Small intestine (tissue), 7 donors: ENCODE results near the gene CRYBG1. TPM values are rescaled to one million over a fixed set of nuclear protein-coding genes. Genes with fewer than 3 reads are reported as not detected.

Experiments
- DNase-seq, 2 donors: peaks; one replicate each; pipeline versions ENCODE4 v3.0.0 to v3.0.0-alpha.2; 2013
- FAIRE-seq: peaks from 2 replicates; lab custom pipeline; 2012; peaks lifted over from hg19 to GRCh38; lab: Jason Lieb, UNC
- H3K27ac ChIP-seq, 3 donors: one replicate each; pipeline ENCODE4 v1.5.1; 2013; ENCODE audit warnings: low read length in 2 of 3, mild to moderate bottlenecking in 2 of 3, control low read depth in 1 of 3, inconsistent platforms in 1 of 3, low read depth in 1 of 3, moderate library complexity in 1 of 3
- H3K27me3 ChIP-seq, 3 donors: one replicate each; pipeline ENCODE4 v1.6.1; 2013; ENCODE audit warnings: low read length in 3 of 3, inconsistent platforms in 1 of 3; ENCODE audit not compliant: control insufficient read depth in 3 of 3, insufficient read depth in 3 of 3
- H3K36me3 ChIP-seq, 3 donors: one replicate each; pipeline ENCODE4 v1.6.1; 2013; ENCODE audit warnings: low read length in 3 of 3, inconsistent platforms in 1 of 3, low read depth in 1 of 3, mild to moderate bottlenecking in 1 of 3, moderate library complexity in 1 of 3; ENCODE audit not compliant: control insufficient read depth in 3 of 3, insufficient read depth in 2 of 3
- H3K4me1 ChIP-seq, 3 donors: one replicate each; pipeline ENCODE4 v1.6.1; 2013; ENCODE audit warnings: low read length in 2 of 3, inconsistent platforms in 1 of 3, low read depth in 1 of 3, mild to moderate bottlenecking in 1 of 3, moderate library complexity in 1 of 3; ENCODE audit not compliant: control insufficient read depth in 3 of 3, insufficient read depth in 2 of 3
- H3K4me3 ChIP-seq, 3 donors: one replicate each; pipeline ENCODE4 v1.5.1; 2013; ENCODE audit warnings: low read length in 3 of 3, control low read depth in 1 of 3, inconsistent platforms in 1 of 3, low read depth in 1 of 3, mild to moderate bottlenecking in 1 of 3, moderate library complexity in 1 of 3
- H3K9me3 ChIP-seq, 2 donors: one replicate each; pipeline ENCODE4 v1.6.1; 2013; ENCODE audit warnings: low read depth in 1 of 2, low read length in 1 of 2; ENCODE audit not compliant: control insufficient read depth in 2 of 2, insufficient read depth in 1 of 2
- WGBS, 3 donors: extraction: QIAGEN DNeasy Blood & Tissue Kit; methylation state at CpG; one replicate each; pipeline ENCODE4 v1.1.7; 2013; 5-methylcytosine and 5-hydroxymethylcytosine counted together
- polyA plus RNA-seq, 4 donors: library from polyadenylated mRNA; stranded (reverse) in 3 of 4; unstranded in 1 of 4; fragments of 200-250 nt in 3 of 4; fragments of 120-200 nt in 1 of 4; gene quantifications; one replicate each; pipeline versions ENCODE4 v1.2.1 to v1.2.3, GENCODE V29; 2013
- donor health status: healthy with polysubstance abuse.
- donor health status: control.
- donor health status: control.
- donor health status: Bipolar disorder and iron deficiency.
- donor health status: healthy.

The CRYBG1 gene
- polyA plus RNA-seq, 4 donors, result 13.2 to 33.9 (median 23.6) TPM

- Histone ChIP-seq H3K9me3 (no peaks in the 10 kb centered on the region), H3K27ac (no peak overlapping the region), H3K36me3 (no peaks in the 10 kb centered on the region), H3K4me1 (peaks cover 0 to 6% (median 0%) of the 10 kb centered on the region in 3 donors), H3K27me3 (no peaks in the 10 kb centered on the region), H3K4me3 (no peak overlapping the region)
- FAIRE-seq (no peak), DNase-seq (no peak)
- WGBS, 3 donors, result 29 to 74% (median 69%) methylated on average over 1 of the region's 1 CpG
Measured at GRCh38 chr6:106380407-106380806, 19.9 kb downstream of the CRYBG1 start.

- no peak overlapping the region for H3K4me3 ChIP-seq
- H3K27me3 ChIP-seq, result no peaks in the 10 kb centered on the region
- no peaks in the 10 kb centered on the region for H3K9me3 ChIP-seq
- DNase-seq (no peak), FAIRE-seq (no peak)
- H3K27ac ChIP-seq, result no peak overlapping the region
- no peaks in the 10 kb centered on the region for H3K36me3 ChIP-seq
- 79 to 85% (median 85%) methylated on average over 1 of the region's 1 CpG for WGBS, 3 donors
- H3K4me1 ChIP-seq, result peaks cover 0 to 6% (median 0%) of the 10 kb centered on the region in 3 donors
Measured at GRCh38 chr6:106381223-106381622, 20.7 kb downstream of the CRYBG1 start.

- peaks cover 0 to 6% (median 0%) of the 10 kb centered on the region in 3 donors for H3K4me1 ChIP-seq
- no peak overlapping the region for H3K4me3 ChIP-seq
- H3K27me3 ChIP-seq, result no peaks in the 10 kb centered on the region
- FAIRE-seq, result no peak
- no peak overlapping the region for H3K27ac ChIP-seq
- WGBS, 3 donors, result 15 to 35% (median 16%) methylated on average over 1 of the region's 1 CpG
- H3K9me3 ChIP-seq, result peaks cover 0 to 3% of the 10 kb centered on the region in 2 donors
- peak in 1 of 2 donors; percentile 32 for DNase-seq
- H3K36me3 ChIP-seq, result no peaks in the 10 kb centered on the region
Measured at GRCh38 chr6:106381881-106382280, 21.4 kb downstream of the CRYBG1 start.

- Histone ChIP-seq H3K4me3 (no peak overlapping the region), H3K4me1 (peaks cover 0 to 6% (median 0%) of the 10 kb centered on the region in 3 donors), H3K36me3 (no peaks in the 10 kb centered on the region), H3K9me3 (peaks cover 0 to 3% of the 10 kb centered on the region in 2 donors), H3K27ac (no peak overlapping the region), H3K27me3 (no peaks in the 10 kb centered on the region)
- WGBS, 3 donors, result 63 to 86% (median 77%) methylated on average over 2 of the region's 2 CpGs
- DNase-seq (no peak), FAIRE-seq (no peak)
Measured at GRCh38 chr6:106383573-106383972, 23.1 kb downstream of the CRYBG1 start.

GRCh38 chr6:106385530-106385929, 25.0 kb downstream of the CRYBG1 start:
- H3K36me3 ChIP-seq, result no peaks in the 10 kb centered on the region
- no peak overlapping the region for H3K27ac ChIP-seq
- DNase-seq, result no peak
- no peak overlapping the region for H3K4me3 ChIP-seq
- 87 to 90% (median 87%) methylated on average over 6 of the region's 6 CpGs for WGBS, 3 donors
- peaks cover 0 to 6% (median 0%) of the 10 kb centered on the region in 3 donors for H3K4me1 ChIP-seq
- peaks cover 0 to 3% of the 10 kb centered on the region in 2 donors for H3K9me3 ChIP-seq
- H3K27me3 ChIP-seq, result no peaks in the 10 kb centered on the region
- FAIRE-seq, result no peak

- WGBS, 3 donors, result 82 to 85% (median 84%) methylated on average over 3 of the region's 3 CpGs
- DNase-seq (no peak), FAIRE-seq (no peak)
- no peak overlapping the region for H3K4me3 ChIP-seq
- H3K27me3 ChIP-seq, result no peaks in the 10 kb centered on the region
- H3K36me3 ChIP-seq, result no peaks in the 10 kb centered on the region
- H3K4me1 ChIP-seq, result no peaks in the 10 kb centered on the region
- H3K27ac ChIP-seq, result no peak overlapping the region
- H3K9me3 ChIP-seq, result peaks cover 0 to 3% of the 10 kb centered on the region in 2 donors
Measured at GRCh38 chr6:106387875-106388274, 27.4 kb downstream of the CRYBG1 start.

- Histone ChIP-seq H3K9me3 (peaks cover 0 to 3% of the 10 kb centered on the region in 2 donors), H3K36me3 (no peaks in the 10 kb centered on the region), H3K4me1 (no peaks in the 10 kb centered on the region), H3K4me3 (no peak overlapping the region), H3K27me3 (no peaks in the 10 kb centered on the region), H3K27ac (no peak overlapping the region)
- FAIRE-seq (no peak), DNase-seq (no peak)
- WGBS, 3 donors, result 36 to 71% (median 69%) methylated on average over 1 of the region's 1 CpG
Measured at GRCh38 chr6:106390088-106390487, 29.6 kb downstream of the CRYBG1 start.

GRCh38 chr6:106396426-106397220, 36.1 kb downstream of the CRYBG1 start:
- FAIRE-seq, result no peak
- Histone ChIP-seq H3K4me3 (no peak overlapping the region), H3K9me3 (no peaks in the 10 kb centered on the region), H3K27me3 (no peaks in the 10 kb centered on the region), H3K27ac (no peak overlapping the region), H3K36me3 (no peaks in the 10 kb centered on the region), H3K4me1 (peaks cover 0 to 3% (median 0%) of the 10 kb centered on the region in 3 donors)
- WGBS, 3 donors, result 81 to 97% (median 84%) methylated on average over 7 of the region's 7 CpGs
- DNase-seq, result no peak
